A549 (cell line): ENCODE measurements around the gene FOXN4.

Experiments
- HES2 ChIP-seq: fragments of >200 bp; sonication (Bioruptor Twin); formaldehyde crosslinking; IDR thresholded peaks from 2 replicates; pipeline ENCODE4 v1.6.1; 2016
- KDM1A ChIP-seq: fragments of 200-600 bp; sonication (generic); IDR thresholded peaks from 2 replicates; pipeline ENCODE4 v1.6.1; 2016; ENCODE audit warnings: low read depth, mild to moderate bottlenecking
- RARB ChIP-seq: fragments of 250-450 bp; sonication (Bioruptor Pico); IDR thresholded peaks from 2 replicates; pipeline ENCODE4 v1.8.0; 2021; ENCODE audit warnings: mild to moderate bottlenecking, moderate library complexity

GRCh38 chr12:109261939-109262338 lies 47.1 kb downstream of the FOXN4 start:
- no peak for TF ChIP-seq KDM1A
- no peak for TF ChIP-seq HES2
- no peak for TF ChIP-seq RARB (CRISPR knock-in tag)
